Measurements from ENCODE around the gene ARRB2.

DNA sequence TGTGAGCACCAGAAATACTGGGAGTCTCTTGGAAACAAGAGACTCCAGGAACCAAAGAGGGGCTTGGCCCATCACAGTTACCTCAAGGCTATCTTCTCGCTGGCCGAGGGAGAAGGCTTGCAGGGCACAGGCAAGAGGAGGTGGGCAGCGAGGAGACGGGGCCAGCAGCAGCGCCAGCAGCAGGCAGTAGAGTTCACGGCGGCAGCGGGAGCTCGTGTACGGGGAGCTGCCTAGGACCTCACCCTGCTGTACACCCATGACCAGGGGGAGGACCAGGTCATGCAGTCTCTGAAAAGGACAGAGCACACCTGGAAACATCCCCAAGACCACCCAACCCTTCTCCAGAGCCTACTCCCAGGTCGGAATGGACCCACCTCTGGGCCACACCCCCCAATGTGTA, 37.3 kb upstream of the ARRB2 start:
- TF ChIP-seq CTCF (IDR thresholded peaks at IDR 0.05) (no peak), POLR2A (IDR thresholded peaks at IDR 0.05) (no peak)

Measured in thyroid gland (tissue), 4 donors.